CD4-positive, alpha-beta T cell treated with Interleukin-15 for 4 hours (primary cell): ENCODE data around the gene MICAL3.
A peak's percentile ranks its signal among the peaks of the same experiment; 100 is the strongest.
"Not testable (repeated sequence)": the region's sequence is repeated elsewhere in the genome, so short reads cannot be mapped to it uniquely, and the experiment has no call there.

ENCODE experiments used
- DNase-seq: peaks from one replicate; pipeline ENCODE4 v3.0.0-alpha.2; 2020; ENCODE audit warnings: low spot score

MICAL3 gene

GRCh38 chr22:18031695-18032454 lies 7.5 kb upstream of the MICAL3 start:
- DNase-seq = no peak

- no peak for DNase-seq
These were observed 5.4 kb upstream of the MICAL3 start for GRCh38 chr22:18029686-18030267.

GRCh38 chr22:18028817-18029527 lies 4.6 kb upstream of the MICAL3 start:
- DNase-seq = no peak

GRCh38 chr22:18025898-18026297 lies 1.5 kb upstream of the MICAL3 start:
- DNase-seq = not testable (repeated sequence)

GRCh38 chr22:18024956-18025720 lies 777 bp upstream of the MICAL3 start:
- no peak for DNase-seq

GRCh38 chr22:18023509-18024275 lies 669 bp downstream of the MICAL3 start:
- DNase-seq = no peak

GRCh38 chr22:18022876-18023275 lies 1.5 kb downstream of the MICAL3 start:
- no peak for DNase-seq

GRCh38 chr22:18021431-18021830 lies 2.9 kb downstream of the MICAL3 start:
- DNase-seq = no peak

GRCh38 chr22:18020743-18021142 lies 3.6 kb downstream of the MICAL3 start:
- DNase-seq = not testable (repeated sequence)

GRCh38 chr22:18013947-18014346 lies 10.4 kb downstream of the MICAL3 start:
- no peak for DNase-seq

GRCh38 chr22:18013436-18013835 lies 10.9 kb downstream of the MICAL3 start:
- DNase-seq = no peak

GRCh38 chr22:18012531-18012930 lies 11.8 kb downstream of the MICAL3 start:
- DNase-seq = no peak

GRCh38 chr22:18010266-18010665 lies 14.1 kb downstream of the MICAL3 start:
- DNase-seq = no peak

- DNase-seq = no peak
These were observed 16.2 kb downstream of the MICAL3 start for GRCh38 chr22:18008136-18008535.

- no peak for DNase-seq
These were observed 19.0 kb downstream of the MICAL3 start for GRCh38 chr22:18005201-18005926.

GRCh38 chr22:18001894-18002315 lies 22.5 kb downstream of the MICAL3 start:
- not testable (repeated sequence) for DNase-seq

GRCh38 chr22:18001040-18001893 lies 23.1 kb downstream of the MICAL3 start:
- peak; percentile 83 for DNase-seq

GRCh38 chr22:18000441-18001039 lies 23.8 kb downstream of the MICAL3 start:
- DNase-seq = peak; percentile 26

- DNase-seq = no peak
These were observed 24.5 kb downstream of the MICAL3 start for GRCh38 chr22:17999851-18000250.
